Cortex of kidney (tissue), 1 donor: ENCODE data around the gene IGSF11.

Source experiments
- DNase-seq: peaks from one replicate; lab custom pipeline; 2025; lab: John Stamatoyannopoulos, UW

IGSF11 gene

DNA sequence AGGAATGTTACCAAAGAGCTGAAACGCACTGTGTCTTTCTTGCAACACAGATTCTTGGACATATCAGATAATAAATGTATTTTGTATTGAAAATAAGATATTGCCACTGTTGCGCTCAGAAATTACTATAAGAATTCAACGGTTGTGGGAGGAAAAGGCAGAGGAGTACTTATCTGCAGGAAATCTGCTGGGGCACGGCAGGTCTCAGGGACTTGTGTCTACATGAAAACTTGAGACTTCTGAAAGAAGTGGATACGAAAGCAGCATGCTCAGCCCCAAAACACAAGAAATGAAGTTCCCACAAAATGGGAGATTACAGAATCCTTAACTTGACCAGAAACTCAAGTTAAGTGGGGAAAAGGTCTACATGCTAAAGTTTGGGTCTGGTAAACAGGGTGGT is 86.5 kb downstream of the IGSF11 start:
- DNase-seq, result no peak

DNA sequence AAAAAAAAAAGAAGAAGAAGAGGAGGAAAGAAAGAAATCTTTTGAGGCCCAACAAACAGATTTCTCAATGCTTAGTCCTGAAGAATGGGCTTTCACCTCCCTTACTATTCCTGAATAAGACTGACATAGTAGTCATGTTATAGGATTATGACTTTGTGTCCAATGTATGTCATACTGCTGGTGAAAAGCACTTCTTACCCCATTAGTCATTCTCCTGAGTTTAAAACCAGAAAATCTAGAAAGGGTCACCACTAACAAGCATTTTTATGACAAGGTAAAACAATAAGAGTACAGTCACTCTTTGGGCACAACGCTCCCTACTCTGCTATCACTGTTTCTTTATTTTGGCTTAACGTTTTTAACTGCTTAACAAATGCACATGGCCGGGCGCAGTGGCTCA is 88.2 kb downstream of the IGSF11 start:
- DNase-seq, result no peak

DNA sequence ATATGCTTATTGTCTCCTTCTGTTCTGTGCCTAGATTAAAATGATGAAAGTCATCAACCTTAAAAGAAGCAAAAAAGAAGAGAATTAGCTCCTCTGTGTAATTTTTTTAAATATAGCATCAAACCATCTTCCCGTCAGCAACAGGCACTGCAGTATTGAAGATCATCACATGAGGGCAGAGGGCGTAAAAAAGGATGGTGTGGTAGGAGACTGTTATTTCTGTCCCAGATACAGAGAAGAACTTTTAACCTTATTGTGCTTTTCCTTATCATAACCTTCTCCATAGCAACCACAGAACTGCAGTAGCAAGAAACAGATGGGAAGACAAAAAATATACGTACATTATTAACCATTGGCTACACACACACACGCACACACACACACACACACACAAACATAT is 88.8 kb downstream of the IGSF11 start:
- no peak for DNase-seq

DNA sequence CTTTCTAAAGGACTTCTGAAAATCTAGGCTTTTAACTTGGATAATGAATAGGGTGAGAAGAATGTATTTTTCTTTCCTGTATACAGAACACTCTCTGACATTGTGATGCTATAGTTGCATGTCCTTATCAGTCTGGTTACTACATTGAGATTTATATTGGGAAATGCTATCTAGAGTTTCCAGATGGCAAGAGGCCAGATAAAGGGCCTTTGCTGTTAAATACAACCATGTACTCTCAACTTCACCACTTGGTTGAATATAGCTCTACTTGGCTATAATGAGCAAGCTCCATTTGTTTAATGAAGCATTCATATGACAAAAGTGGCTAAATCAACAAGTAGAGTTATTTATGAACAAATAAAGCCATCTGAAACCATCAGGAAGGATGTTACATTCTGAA is 91.0 kb downstream of the IGSF11 start:
- DNase-seq, result no peak

DNA sequence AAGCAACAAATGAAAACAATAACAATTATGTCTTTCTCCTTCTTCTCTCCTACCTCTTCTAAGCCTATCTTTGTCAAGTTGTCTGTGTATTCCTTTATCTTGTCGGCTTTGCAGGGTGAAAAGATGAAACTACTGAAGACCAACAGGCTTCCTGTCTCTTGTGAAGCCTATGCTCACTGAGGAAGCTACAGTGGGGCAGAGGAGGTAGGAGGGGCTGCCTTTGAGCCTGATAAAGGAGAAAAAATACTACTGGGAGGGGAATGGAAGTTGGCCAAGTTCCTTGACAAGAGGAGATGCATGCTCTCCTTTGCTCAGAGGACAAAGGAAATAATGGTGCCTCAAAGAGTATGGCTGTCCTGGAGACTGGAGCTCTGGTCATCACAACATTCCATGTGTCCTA is 92.0 kb downstream of the IGSF11 start:
- no peak for DNase-seq

DNA sequence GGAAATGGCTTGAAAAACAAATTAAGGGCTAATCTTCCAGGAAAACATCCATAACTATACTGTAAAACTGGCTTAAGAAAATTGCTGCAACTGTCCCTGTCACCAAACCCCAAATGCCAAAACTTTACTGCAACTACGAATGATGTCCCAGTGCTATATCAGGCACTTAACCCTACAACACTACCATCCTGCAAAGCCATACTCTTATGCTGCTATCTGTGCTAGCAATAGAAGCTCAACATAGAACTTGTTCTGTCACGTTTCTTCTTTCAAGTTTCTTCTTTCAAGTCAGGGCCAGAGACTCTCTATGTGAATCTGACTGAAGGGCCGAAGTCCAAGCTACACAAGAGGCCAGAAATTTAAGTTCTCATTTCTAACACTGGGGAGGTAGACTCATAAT is 92.5 kb downstream of the IGSF11 start:
- no peak for DNase-seq

DNA sequence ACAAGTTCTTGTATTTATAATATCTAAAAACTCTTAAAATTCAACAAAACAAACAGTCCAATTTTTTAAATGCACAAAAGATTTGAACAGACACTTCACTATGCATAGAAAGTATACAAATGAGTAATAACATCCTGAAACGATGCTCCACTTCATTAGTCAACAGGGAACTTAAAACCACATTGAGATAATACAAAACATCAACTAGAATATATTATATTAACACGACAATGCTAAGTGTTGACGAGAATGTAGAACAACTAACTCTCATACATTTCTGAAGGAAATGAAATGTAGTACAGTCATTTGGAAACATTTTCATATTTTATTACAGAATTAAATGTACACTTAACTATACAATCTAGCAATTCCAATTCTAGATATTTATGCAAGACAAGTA is 93.4 kb downstream of the IGSF11 start:
- DNase-seq, result no peak

DNA sequence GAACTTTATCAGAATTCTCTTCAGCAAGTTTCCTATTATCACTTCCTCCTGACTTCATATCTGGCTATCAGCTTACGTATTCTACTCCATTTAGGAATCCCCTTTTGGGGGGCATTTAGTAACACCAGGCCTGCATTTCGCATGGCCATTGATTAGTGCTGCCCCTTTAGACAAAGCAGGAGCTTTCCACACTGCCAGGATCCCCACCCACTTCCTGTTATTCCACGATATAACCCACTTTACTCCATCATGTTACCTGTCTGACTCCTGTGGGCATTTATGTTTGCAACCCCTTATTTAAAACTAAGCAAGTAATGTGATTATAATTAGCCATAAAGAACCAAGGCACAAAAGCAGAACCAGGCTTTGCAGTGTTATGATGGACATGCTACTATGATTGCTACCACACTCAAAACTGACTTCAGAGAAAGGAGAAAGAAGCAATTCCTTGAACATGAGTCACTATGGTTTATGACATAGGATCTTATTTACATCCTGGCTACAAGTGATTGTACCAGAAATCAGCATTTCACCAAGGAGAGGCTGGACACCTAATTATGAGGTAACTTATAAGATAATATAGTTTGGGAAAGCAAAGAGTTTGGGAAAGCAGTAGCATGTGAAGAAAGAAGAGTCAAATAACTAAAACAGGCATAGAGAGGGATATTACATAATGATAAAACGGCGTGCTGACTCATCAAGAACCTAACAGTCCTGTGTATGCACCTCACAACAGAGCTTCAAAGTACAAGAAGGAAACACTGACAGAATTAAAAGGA is 96.3 kb downstream of the IGSF11 start:
- DNase-seq, result no peak

DNA sequence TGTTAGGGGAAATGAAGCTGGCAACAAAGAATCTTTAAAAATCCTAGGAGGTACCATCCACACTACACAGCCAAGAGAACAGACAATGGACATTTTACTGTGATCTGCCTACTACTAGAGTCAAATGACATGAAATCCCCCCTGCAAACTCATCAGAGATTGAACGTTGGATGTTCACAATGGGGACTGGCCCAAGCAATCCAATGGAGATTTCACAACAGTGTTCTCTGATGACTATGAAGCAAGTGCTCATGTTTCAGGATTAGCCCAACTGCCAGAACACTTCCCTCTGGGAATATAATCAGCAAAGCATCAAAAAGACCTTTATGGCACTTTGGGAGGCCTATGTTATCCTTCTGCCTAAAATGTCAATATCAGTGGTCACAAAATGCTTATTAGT is 97.8 kb downstream of the IGSF11 start:
- no peak for DNase-seq

DNA sequence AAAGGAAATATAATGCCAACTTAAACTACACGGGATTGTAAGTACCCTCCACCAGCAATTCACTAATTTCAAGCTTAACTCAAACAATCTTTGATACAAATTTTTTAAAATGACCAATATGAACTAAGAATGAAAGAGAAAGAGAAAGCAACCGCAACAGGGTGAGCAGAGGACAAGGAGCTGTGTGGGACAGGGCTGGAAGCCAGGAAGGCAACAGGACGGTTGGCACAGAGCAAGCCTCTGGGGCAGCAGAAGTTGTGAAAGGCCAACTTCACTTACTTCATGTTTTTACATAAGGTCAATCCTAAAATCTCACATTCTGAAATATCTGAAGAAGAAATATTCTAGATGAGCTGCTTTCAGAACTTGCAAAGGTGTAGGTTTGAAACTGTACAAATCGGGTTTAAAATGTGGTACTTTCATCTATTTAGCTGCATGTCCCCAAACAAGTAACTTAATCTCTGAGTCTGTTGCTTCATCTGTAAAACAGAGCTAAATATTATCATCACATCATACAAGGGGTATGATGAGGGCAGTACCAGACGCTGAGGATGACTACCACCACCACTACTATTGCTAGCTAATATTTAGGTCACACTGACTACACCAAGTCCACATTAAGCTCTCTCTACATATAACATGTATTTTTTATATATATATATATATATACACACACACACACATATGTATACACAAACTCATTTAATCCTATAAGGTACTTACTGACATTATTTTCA is 101.7 kb downstream of the IGSF11 start:
- DNase-seq, result no peak

DNA sequence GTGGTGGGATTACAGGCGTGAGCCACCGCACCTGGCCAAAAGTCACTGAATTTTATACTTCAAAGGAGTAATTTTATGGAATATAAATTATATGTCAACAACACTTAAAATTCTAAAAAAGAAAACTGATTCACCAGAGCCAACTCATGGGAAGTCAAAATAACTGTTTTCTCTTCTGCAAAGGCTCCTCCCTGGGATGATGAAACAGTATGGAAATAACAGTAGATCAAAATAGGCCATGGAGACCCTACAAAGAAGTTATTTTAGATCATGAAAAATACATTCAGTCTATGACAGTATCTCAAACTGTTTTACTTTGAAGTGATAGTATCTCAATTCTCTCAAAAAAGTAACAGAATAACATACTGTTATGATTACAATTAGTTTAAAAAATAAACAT is 102.7 kb downstream of the IGSF11 start:
- no peak for DNase-seq

DNA sequence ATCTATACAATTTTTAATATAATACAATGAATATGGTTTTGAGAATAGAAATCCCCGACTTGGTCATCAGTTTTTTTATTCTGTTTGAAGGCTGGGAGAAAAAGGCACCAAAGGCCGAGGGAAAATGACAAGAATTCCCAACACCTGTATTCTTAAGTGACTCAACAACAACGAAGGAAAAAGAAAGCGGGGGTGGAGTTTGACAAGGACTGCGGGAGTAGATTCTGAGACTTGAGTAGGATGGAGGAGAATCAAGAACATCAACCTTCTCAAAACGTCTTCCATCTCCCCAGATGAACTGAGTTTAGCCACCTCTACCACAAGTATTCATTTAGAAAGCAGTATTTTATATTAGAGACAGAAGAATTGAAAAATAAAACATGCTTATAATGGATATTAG is 107.2 kb downstream of the IGSF11 start:
- no peak for DNase-seq

DNA sequence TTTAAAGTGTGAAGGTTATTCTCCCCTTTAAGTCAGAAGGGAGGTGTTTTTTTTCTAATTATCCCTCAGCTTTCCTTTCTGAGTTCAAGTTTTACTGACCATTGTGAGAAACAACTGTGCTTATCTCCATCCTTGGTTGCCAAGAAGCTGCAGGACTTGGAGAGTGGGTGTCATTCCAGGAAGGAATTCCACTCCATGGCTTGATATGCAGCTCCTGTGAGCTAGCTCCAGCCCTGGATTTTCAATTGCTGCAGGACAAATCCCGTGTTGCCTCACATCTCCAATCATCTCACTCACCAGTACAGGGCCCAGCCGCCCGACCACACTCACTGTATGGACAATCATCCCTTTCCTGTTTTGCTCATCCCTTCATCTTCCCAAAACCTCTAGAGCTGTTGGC is 122.5 kb downstream of the IGSF11 start:
- DNase-seq, result no peak

DNA sequence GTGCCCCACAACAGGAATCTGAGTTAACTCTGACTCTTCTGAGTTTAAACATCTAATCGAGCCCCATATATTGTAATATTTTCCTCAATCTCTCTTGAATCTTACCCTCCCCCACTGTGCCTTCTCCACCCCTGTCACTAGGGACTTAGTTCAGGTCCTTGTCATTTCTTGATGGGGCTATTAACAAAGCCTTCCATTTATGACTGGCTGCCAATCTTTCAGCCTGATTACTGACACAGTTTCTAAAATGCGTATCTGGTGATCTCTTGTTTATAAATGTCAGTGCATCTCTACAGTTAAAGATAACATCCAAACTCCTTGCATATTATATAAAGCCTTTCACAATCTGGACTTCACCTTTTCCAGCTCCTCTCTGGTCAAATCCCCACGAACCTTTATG is 124.3 kb downstream of the IGSF11 start:
- DNase-seq, result no peak

DNA sequence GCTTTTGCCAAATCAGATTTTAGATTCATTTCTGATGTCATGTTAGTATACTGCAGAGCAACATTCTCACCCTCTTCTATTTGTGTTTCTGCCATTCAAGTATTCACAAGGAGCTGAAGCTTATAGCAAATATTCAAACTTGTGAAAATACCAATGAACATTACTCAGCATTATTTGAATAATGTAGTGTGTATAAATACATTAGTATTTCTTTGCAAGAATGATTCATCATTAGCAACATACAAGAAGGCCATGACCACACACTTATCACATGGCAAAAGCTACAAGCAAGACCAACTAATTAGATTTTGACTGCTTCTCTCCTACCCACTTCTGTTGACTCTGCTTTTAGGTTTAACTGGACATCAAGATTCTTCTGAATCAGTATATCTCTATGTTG is 124.9 kb downstream of the IGSF11 start:
- no peak for DNase-seq

DNA sequence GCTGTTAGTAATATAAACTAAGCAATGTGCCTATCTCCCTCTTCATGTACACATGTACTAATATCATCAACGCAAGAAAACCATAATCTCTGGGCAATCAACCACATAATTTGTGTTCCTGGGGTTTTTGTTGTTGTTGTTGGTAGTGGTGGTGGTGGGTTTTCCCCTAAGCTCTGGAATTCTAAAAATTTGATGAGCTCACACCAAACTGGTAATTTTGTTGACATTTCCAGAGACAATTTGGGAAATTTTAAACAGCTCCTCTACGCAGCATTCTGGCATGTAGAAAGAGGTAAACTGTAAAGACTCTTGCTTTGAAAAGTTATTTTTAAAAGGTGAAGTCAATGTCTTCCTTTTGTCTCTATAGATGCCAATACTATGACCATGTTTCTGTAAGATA is 126.7 kb downstream of the IGSF11 start:
- DNase-seq, result no peak

DNA sequence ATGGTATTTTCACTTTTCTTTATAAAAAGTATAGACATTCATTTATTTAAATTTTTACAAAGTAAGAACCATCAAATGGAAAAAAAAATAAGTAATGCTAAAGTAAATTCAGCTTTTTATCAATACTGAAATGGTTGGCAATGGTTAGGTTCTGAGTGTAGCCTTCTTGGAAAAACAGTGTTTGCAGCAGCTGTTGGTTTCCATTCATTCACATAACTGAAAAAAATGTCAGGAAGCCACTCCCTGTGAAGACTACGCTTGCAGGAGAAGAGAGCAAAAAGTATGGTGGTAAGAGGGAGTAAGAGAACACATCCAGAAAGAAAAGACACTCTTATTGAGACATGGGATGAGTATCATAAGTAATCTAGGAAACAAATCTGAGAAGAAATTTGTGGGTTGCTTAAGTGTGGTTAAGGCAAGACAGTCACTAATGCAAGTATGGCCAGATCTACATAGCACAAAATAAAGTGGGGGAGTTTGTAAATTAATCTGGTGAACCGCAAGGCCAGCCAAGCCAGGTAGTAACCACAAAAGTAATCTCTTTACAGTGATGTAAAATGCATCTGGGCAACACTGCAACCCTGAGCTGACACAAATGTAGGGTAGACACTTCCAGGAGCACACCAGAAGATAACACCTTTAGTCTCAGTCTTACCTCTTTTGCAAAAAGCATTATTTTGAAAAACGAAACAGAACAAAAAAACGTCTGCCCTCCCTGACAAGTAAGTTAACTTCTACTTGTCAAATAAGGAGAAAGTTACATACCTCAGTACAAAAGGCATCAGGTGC is 133.7 kb downstream of the IGSF11 start:
- no peak for DNase-seq

DNA sequence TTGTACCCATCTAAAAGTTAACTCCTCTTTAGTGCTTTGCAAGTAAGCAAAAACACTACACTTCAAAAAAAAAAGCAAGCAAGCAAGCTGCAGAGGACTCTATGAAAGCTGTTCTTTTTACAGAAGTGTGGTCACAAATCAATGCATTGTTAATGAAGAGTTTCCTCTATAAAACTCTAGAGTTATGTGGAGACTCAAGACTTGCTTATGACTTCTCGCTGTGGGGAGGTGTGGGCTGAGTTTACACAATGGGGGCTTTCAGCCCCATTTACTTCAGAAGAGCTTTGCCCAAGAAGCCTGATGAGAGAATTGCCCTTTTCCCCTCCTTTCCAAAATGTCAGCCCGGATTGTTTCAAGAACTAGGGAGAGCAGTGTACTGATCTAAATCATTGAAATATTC is 144.4 kb downstream of the IGSF11 start:
- DNase-seq, result no peak

DNA sequence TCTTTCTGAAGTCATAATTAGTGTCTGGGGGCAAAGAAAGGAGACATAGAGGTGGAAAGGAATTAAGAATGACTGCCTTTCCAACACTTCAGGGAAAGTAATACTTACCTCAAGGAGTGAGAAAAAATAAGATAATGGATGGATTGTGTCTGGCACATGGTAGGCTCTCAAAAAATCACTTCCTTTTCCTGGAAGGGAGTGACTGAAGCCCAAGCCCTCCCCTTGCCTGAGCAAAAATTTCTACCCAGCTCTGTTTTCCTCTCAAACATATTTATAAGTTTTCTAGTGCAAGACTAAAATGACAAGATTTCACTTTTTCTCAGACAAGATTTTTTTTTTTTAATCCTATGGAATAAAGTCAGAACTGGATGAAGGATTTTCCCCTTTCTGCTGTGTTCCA is 145.0 kb downstream of the IGSF11 start:
- no peak for DNase-seq

DNA sequence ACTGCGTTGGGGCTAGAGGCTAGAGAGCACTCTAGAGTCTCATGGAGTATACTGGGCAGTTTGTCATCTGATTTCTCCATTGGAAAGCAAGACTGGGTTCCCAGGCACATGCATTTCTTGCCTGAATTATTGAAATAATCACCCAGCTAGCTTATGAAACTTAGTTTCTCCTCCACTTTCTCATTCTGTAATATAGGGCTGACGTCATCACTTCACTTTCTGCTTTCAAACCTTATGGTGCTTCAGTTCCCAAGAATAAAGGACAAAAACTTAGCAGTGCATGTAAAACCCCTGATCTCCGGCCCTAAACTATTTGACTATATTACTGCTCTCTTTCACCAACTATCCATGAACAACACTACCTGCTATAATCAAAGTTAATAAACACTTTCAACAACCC is 147.9 kb downstream of the IGSF11 start:
- no peak for DNase-seq

DNA sequence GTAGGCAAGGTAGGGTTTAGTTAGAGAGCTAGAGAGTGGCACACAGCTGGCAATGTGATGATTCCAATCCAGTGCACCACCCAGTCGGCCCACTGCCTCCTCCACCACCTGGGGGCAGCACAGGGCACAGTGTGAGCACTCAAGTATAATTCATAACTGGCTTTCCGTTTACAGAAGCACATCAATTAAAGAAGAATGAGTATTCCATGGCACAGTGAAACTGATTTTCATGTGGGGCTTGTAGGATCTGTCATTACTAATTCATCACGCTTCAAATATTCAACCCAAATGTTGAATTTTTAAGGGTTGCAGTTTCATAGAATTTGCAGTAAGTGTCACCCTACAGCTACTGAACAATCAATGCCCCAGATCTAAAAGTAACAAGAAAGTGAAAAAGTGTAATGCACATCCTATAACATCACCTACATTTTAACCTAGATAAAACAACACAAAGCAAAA is 149.9 kb downstream of the IGSF11 start:
- DNase-seq, result no peak

DNA sequence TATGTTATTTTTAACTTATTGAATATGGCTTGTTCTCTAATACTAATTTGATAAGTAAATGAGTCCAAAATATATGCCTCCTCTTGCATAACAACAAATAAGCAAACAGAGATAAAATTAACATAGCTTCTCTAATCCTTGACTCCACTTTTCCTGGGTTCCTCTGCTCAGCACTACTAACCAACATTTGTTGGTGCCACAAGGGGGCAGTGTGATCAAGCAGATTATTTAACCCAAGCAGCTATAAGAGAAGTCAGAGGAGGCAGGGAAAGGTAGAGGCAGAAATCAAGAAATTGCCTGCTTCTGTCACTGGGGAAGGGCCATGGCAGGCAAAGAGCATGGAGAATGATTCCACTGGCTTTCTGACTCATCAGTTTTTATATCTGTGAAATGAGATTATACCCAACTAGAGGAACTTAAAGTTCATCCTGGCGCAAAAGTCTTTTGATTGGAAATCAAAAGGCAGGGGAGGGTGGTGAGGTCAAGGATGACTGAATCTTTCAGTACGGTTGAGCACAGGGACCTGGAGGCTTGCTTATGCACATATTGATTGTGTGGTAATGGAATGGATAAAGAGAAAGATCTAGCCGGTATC is 152.2 kb downstream of the IGSF11 start:
- DNase-seq, result no peak

DNA sequence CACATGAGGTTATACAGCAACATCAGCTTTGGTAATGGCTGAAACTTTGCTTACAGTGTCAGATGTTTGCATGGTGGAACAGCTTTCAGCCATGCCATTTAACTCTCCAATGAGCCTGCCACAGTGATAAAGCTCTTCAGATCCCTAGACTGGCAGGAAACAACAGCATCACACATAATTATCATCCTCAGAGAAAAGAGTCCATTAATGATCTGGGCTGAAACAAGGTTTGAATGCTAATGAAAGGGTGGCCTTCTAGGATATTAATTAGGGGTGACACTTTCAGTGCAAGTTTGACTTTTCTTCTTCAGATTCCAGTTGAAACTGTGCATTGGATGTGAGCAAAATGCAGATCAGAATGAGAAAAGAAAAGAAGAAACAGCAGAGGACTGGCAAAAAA is 166.6 kb downstream of the IGSF11 start:
- no peak for DNase-seq
